ENCODE measurements around the gene MTFR1L. TPM values are rescaled to one million over a fixed set of nuclear protein-coding genes. Genes with fewer than 3 reads are reported as not detected.

MTFR1L gene
- total RNA-seq, 4 donors from 2014 or later, result 75.7 to 109 (median 99.2) TPM

GRCh38 chr1:25795946-25796810 lies 23.6 kb upstream of the MTFR1L start:
- TF ChIP-seq POLR2A (IDR thresholded peaks at IDR 0.05) (peak in 1 of 2 donors; percentile 61), CTCF (IDR thresholded peaks at IDR 0.05) (no peak)
- no peaks in the 10 kb centered on the region for H3K36me3 ChIP-seq
- DNase-seq, result peak; percentile 88 to 91

GRCh38 chr1:25796811-25797458 lies 22.8 kb upstream of the MTFR1L start:
- Histone ChIP-seq H3K4me1 (peaks cover 17 to 34% of the 10 kb centered on the region in 2 donors), H3K27ac (peak overlapping the region; percentile 69 to 86 (median 72)), H3K4me3 (replicated peaks in 1 of 3) (no peak overlapping the region), H3K9me3 (no peaks in the 10 kb centered on the region), H3K27me3 (no peaks in the 10 kb centered on the region), H3K36me3 (no peaks in the 10 kb centered on the region)
- intact Hi-C loops (cut with DNase I), result loop anchor here (5.0 to 10.0 kb wide), 3 partner anchors 100 to 252 kb away; partner anchors contain the start of gene LDLRAP1
- WGBS, 2 donors, result 4 to 10% methylated on average over 19 of the region's 19 CpGs
- TF ChIP-seq CTCF (IDR thresholded peaks at IDR 0.05) (peak in 5 of 6 experiments; percentile 72 to 97 (median 88)), POLR2A (IDR thresholded peaks at IDR 0.05) (no peak)
- peak; percentile 87 to 94 for DNase-seq

More at GRCh38 chr1:25795946-25796810, 23.6 kb upstream of the MTFR1L start:
- H3K27me3 ChIP-seq, result no peaks in the 10 kb centered on the region
- WGBS, 2 donors, result 61 to 66% methylated on average over 22 of the region's 22 CpGs
- intact Hi-C loops (cut with DNase I), result loop anchor here (5.0 to 10.0 kb wide), 3 partner anchors 99 to 251 kb away; partner anchors contain the start of gene LDLRAP1
- peaks cover 16 to 29% of the 10 kb centered on the region in 2 donors for H3K4me1 ChIP-seq
- H3K4me3 ChIP-seq (replicated peaks in 1 of 3), result no peak overlapping the region
- peak overlapping the region; percentile 69 to 86 (median 72) for H3K27ac ChIP-seq
- H3K9me3 ChIP-seq, result no peaks in the 10 kb centered on the region

DNA sequence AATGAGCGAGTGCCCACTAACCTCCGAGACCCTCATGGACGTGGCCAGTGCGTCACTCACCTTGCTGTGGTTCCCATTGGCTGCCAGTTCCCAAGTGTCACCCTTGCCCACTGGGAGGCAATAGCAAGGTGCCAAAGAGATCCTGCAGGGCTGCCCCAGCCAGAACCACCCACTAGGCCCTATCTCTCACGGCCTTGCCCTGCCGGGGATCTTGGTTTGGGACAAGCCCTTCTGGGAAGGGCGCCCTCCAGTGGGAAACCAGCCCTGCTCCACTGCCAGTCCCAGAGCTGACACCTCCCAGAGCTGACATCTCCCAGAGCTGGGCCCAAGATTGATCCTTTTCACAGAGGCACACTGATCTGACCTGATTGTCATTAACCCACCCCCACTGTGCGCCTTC lies 21.8 kb upstream of the MTFR1L start:
- no peaks in the 10 kb centered on the region for H3K36me3 ChIP-seq
- no peak overlapping the region for H3K4me3 ChIP-seq (replicated peaks in 1 of 3)
- H3K27me3 ChIP-seq, result no peaks in the 10 kb centered on the region
- TF ChIP-seq CTCF (IDR thresholded peaks at IDR 0.05) (peak in 4 of 6 experiments; percentile 9 to 27 (median 24)), POLR2A (IDR thresholded peaks at IDR 0.05) (no peak)
- intact Hi-C loops (cut with DNase I), result loop anchor here (5.0 to 10.0 kb wide), 3 partner anchors 101 to 253 kb away; partner anchors contain the start of gene LDLRAP1
- 84 to 92% methylated on average over 5 to 8 of the region's 8 CpGs for WGBS, 2 donors
- H3K4me1 ChIP-seq, result peaks cover 23 to 43% of the 10 kb centered on the region in 2 donors
- DNase-seq, result no peak
- peak overlapping the region in 1 of 3 donors; percentile 72 for H3K27ac ChIP-seq
- no peaks in the 10 kb centered on the region for H3K9me3 ChIP-seq

DNA sequence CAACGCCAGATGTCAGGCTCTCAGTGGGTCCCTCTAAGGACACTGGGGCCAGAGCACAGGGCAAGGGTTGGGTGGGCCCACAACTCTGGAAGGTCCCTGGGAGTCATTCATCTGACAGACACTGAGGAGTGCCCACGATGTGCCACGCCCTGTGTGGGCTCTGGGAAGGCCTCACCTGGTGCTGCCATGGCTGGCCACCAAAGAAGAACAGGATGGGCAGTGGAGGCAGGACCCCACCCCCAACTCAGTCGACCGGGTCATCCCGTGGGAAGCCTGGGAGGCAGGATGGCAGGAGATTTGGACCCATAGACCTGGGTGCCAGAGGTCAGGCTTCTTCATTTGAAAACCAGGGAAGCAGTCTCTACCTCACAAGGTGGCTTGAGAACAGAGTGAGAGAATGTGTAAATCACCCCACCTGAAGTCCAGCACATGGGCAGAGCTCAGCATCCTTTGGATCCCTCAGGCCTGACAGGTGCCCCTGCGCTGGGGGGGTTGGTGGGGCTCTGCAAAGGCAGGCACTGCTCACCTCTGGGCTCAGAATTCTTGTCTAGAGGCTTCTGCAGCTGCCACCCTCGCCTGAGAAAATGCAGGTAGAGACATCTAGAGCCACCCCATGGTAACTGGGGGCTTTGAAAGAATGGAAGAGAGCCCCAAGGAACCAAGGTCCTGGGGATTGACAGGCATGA lies 20.9 kb upstream of the MTFR1L start:
- Histone ChIP-seq H3K4me3 (replicated peaks in 1 of 3) (no peak overlapping the region), H3K27me3 (no peaks in the 10 kb centered on the region), H3K4me1 (peaks cover 23 to 46% of the 10 kb centered on the region in 2 donors), H3K9me3 (no peaks in the 10 kb centered on the region), H3K36me3 (no peaks in the 10 kb centered on the region), H3K27ac (no peak overlapping the region)
- TF ChIP-seq CTCF (IDR thresholded peaks at IDR 0.05), result no peak
- TF ChIP-seq POLR2A (IDR thresholded peaks at IDR 0.05), result no peak
- intact Hi-C loops (cut with DNase I), result loop anchor here (5.0 to 10.0 kb wide), 3 partner anchors 102 to 254 kb away; partner anchors contain the start of gene LDLRAP1
- no peak for DNase-seq
- WGBS, 2 donors, result 80 to 88% methylated on average over 6 to 8 of the region's 8 CpGs

Data from thyroid gland (tissue), 4 donors.